ENCODE measurements around the gene BABAM2. TPM values are rescaled to one million over a fixed set of nuclear protein-coding genes. Genes with fewer than 3 reads are reported as not detected.

BABAM2 gene
- total RNA-seq, 1 donor from 2014 or later = 41.0 TPM

DNA sequence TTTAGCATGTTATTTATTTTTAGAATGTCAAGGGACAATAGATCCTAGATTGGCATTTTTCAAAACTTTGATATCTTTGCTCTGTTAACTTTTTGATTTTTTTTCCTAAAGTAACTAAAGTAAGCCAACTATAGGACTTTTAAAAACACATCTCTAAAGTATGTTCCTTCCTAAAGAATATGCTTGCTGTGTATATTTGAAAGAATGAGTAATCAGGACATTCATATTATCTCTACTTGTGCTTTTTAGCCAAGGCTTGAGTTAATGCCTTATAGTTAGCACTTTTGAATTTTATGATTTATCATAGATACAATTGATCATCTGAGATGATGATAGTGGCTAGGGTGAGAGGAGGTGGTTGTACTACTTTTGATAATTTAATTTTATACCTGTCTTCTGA, 93.6 kb downstream of the BABAM2 start:
- Histone ChIP-seq H3K27ac (no peak overlapping the region), H3K27me3 (no peaks in the 10 kb centered on the region), H3K36me3 (no peaks in the 10 kb centered on the region), H3K4me3 (no peak overlapping the region), H3K9me3 (no peaks in the 10 kb centered on the region), H3K4me1 (no peaks in the 10 kb centered on the region)
- TF ChIP-seq POLR2A (IDR thresholded peaks at IDR 0.05) (no peak), POLR2AphosphoS5 (IDR thresholded peaks at IDR 0.05; ENCODE audit: insufficient read depth in 1 of 2, low read depth in 1 of 2) (no peak)
- TF ChIP-seq, protein P1, sequence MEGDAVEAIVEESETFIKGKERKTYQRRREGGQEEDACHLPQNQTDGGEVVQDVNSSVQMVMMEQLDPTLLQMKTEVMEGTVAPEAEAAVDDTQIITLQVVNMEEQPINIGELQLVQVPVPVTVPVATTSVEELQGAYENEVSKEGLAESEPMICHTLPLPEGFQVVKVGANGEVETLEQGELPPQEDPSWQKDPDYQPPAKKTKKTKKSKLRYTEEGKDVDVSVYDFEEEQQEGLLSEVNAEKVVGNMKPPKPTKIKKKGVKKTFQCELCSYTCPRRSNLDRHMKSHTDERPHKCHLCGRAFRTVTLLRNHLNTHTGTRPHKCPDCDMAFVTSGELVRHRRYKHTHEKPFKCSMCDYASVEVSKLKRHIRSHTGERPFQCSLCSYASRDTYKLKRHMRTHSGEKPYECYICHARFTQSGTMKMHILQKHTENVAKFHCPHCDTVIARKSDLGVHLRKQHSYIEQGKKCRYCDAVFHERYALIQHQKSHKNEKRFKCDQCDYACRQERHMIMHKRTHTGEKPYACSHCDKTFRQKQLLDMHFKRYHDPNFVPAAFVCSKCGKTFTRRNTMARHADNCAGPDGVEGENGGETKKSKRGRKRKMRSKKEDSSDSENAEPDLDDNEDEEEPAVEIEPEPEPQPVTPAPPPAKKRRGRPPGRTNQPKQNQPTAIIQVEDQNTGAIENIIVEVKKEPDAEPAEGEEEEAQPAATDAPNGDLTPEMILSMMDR (IDR thresholded peaks at IDR 0.05) = no peak
- intact Hi-C loops (cut with DNase I) = no loop called here
- no peak for DNase-seq (ENCODE audit: extremely low spot score in 2 of 2)

- Histone ChIP-seq H3K36me3 (no peaks in the 10 kb centered on the region), H3K4me1 (peaks cover 7% of the 10 kb centered on the region), H3K27ac (no peak overlapping the region), H3K4me3 (no peak overlapping the region), H3K9me3 (no peaks in the 10 kb centered on the region), H3K27me3 (no peaks in the 10 kb centered on the region)
- intact Hi-C loops (cut with DNase I) = no loop called here
- TF ChIP-seq POLR2AphosphoS5 (IDR thresholded peaks at IDR 0.05; ENCODE audit: insufficient read depth in 1 of 2, low read depth in 1 of 2) (no peak), POLR2A (IDR thresholded peaks at IDR 0.05) (no peak)
- TF ChIP-seq, protein P1 (IDR thresholded peaks at IDR 0.05) = no peak
- DNase-seq (ENCODE audit: extremely low spot score in 2 of 2) = no peak
Measured at GRCh38 chr2:27988306-27988705, 97.8 kb downstream of the BABAM2 start.

DNA sequence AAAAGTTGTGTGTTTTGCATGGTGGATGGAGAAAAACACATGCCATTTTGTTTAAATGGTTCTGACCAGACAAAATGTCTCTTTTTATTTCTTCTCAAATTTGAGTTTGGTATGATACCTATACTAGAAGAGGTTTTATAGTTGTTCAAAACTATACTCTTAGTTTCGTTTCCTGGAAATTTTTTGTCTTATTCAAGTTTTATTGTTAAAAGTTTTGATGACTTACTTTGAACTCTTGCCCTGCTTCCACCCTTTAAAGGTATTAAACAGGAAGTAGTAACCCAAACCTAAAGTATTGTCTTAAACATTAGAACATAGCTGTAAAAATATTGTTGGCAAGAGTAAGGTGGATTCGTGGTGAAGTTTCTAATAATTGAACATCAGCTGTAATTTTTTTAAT, 98.2 kb downstream of the BABAM2 start:
- no peaks in the 10 kb centered on the region for H3K27me3 ChIP-seq
- no peak overlapping the region for H3K4me3 ChIP-seq
- no peaks in the 10 kb centered on the region for H3K9me3 ChIP-seq
- no peak for DNase-seq (ENCODE audit: extremely low spot score in 2 of 2)
- intact Hi-C loops (cut with DNase I) = no loop called here
- no peak overlapping the region for H3K27ac ChIP-seq
- H3K4me1 ChIP-seq = peaks cover 8% of the 10 kb centered on the region
- no peaks in the 10 kb centered on the region for H3K36me3 ChIP-seq
- TF ChIP-seq POLR2AphosphoS5 (IDR thresholded peaks at IDR 0.05; ENCODE audit: insufficient read depth in 1 of 2, low read depth in 1 of 2) = no peak
- TF ChIP-seq POLR2A (IDR thresholded peaks at IDR 0.05) = no peak
- TF ChIP-seq, protein P1 (IDR thresholded peaks at IDR 0.05) = no peak

DNA sequence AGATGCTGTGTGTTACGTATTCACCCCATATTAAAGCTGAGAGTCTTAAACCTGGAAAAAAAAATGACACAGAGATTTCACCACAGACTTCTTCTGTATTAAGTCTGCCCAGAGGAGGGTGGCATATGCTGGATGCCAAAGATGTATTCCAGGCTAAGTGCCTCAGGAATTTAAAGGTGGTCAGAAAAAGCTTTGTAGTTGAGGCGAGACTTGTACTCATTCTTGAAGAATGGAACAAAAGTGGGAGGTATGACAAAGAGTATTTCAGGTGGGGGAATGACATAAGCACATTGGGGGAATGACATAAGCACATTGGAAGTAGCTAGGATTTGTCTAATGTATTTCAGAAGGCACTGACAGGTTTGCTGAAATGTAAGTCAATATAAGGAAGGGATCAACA, 98.6 kb downstream of the BABAM2 start:
- Histone ChIP-seq H3K27me3 (no peaks in the 10 kb centered on the region), H3K4me1 (peaks cover 8% of the 10 kb centered on the region), H3K9me3 (no peaks in the 10 kb centered on the region), H3K36me3 (no peaks in the 10 kb centered on the region), H3K27ac (no peak overlapping the region), H3K4me3 (no peak overlapping the region)
- DNase-seq (ENCODE audit: extremely low spot score in 2 of 2) = no peak
- intact Hi-C loops (cut with DNase I) = no loop called here
- no peak for TF ChIP-seq POLR2AphosphoS5 (IDR thresholded peaks at IDR 0.05; ENCODE audit: insufficient read depth in 1 of 2, low read depth in 1 of 2)
- TF ChIP-seq, protein P1 (IDR thresholded peaks at IDR 0.05) = no peak
- TF ChIP-seq POLR2A (IDR thresholded peaks at IDR 0.05) = no peak

DNA sequence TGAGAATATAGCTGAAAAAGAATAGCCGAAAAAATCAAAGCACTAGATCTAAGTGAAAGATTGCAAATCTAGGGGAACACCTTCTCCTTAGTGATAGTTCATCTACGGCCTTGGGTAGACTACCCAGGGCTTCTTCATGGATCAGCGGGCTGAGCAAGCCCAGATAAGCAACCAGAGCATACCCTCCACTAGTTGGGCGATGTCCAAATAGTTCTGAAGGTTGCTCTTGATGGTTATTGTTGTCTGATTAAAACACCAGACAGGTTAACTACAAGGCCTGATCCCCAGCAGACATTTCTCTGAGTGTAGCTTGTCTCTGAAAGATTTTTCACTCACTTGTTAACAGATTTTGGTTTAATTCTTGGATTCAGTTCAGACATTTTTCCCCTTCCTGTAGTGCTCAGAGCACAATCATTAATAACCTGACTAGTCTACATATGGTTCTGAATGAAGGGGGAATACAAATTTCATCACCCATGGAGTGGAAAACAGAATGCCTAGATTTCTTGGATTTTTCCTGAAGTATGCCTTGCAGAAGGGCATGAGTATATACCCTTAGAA, 99.6 kb downstream of the BABAM2 start:
- H3K27me3 ChIP-seq = no peaks in the 10 kb centered on the region
- peaks cover 8% of the 10 kb centered on the region for H3K4me1 ChIP-seq
- no peaks in the 10 kb centered on the region for H3K36me3 ChIP-seq
- no peak overlapping the region for H3K27ac ChIP-seq
- H3K9me3 ChIP-seq = no peaks in the 10 kb centered on the region
- H3K4me3 ChIP-seq = no peak overlapping the region
- no peak for DNase-seq (ENCODE audit: extremely low spot score in 2 of 2)
- TF ChIP-seq, protein P1 (IDR thresholded peaks at IDR 0.05) = no peak
- intact Hi-C loops (cut with DNase I) = no loop called here

Measured in vagina (tissue), 2 donors.